ENCODE data around the gene TMEM170B. TPM values are rescaled to one million over a fixed set of nuclear protein-coding genes. Genes with fewer than 3 reads are reported as not detected.

The TMEM170B gene, protein sequence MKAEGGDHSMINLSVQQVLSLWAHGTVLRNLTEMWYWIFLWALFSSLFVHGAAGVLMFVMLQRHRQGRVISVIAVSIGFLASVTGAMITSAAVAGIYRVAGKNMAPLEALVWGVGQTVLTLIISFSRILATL
- 10 to 100 TPM in 1 of 3 donors, 1 to 10 TPM in 2; 9.1 to 11.5 (median 9.8) TPM for polyA plus RNA-seq (ENCODE audit: insufficient read length in 3 of 3)
- long read RNA-seq, donor 1, full-length matches to known transcripts, result 3 of 3 reads
- long read RNA-seq, donor 1, partial matches to known transcripts, result 0 of 3 reads
- long read RNA-seq, donor 1, other reads (novel, unspliced or antisense), result 0 of 3 reads
- long read RNA-seq, donor 2, full-length matches to known transcripts, result 1 of 1 reads
- long read RNA-seq, donor 2, partial matches to known transcripts, result 0 of 1 reads
- long read RNA-seq, donor 2, other reads (novel, unspliced or antisense), result 0 of 1 reads
- long read RNA-seq, donor 3, full-length matches to known transcripts, result 6 of 6 reads
- long read RNA-seq, donor 3, partial matches to known transcripts, result 0 of 6 reads
- long read RNA-seq, donor 3, other reads (novel, unspliced or antisense), result 0 of 6 reads
- long read RNA-seq, donor 4, full-length matches to known transcripts, result 3 of 3 reads
- long read RNA-seq, donor 4, partial matches to known transcripts, result 0 of 3 reads
- long read RNA-seq, donor 4, other reads (novel, unspliced or antisense), result 0 of 3 reads
- long read RNA-seq, donor 5, result 0 reads
- long read RNA-seq, donor 6, full-length matches to known transcripts, result 2 of 2 reads
- long read RNA-seq, donor 6, partial matches to known transcripts, result 0 of 2 reads
- long read RNA-seq, donor 6, other reads (novel, unspliced or antisense), result 0 of 2 reads
- long read RNA-seq, donor 7, full-length matches to known transcripts, result 3 of 3 reads
- long read RNA-seq, donor 7, partial matches to known transcripts, result 0 of 3 reads
- long read RNA-seq, donor 7, other reads (novel, unspliced or antisense), result 0 of 3 reads
- long read RNA-seq, donor 8, result 0 reads
- long read RNA-seq, donor 9, full-length matches to known transcripts, result 1 of 1 reads
- long read RNA-seq, donor 9, partial matches to known transcripts, result 0 of 1 reads
- long read RNA-seq, donor 9, other reads (novel, unspliced or antisense), result 0 of 1 reads
- long read RNA-seq, donor 10, full-length matches to known transcripts, result 3 of 3 reads
- long read RNA-seq, donor 10, partial matches to known transcripts, result 0 of 3 reads
- long read RNA-seq, donor 10, other reads (novel, unspliced or antisense), result 0 of 3 reads
- long read RNA-seq, donor 11, full-length matches to known transcripts, result 1 of 1 reads
- long read RNA-seq, donor 11, partial matches to known transcripts, result 0 of 1 reads
- long read RNA-seq, donor 11, other reads (novel, unspliced or antisense), result 0 of 1 reads
- long read RNA-seq, donor 12, full-length matches to known transcripts, result 2 of 2 reads
- long read RNA-seq, donor 12, partial matches to known transcripts, result 0 of 2 reads
- long read RNA-seq, donor 12, other reads (novel, unspliced or antisense), result 0 of 2 reads
- long read RNA-seq, donor 13, result 0 reads
- long read RNA-seq, donor 14, full-length matches to known transcripts, result 4 of 4 reads
- long read RNA-seq, donor 14, partial matches to known transcripts, result 0 of 4 reads
- long read RNA-seq, donor 14, other reads (novel, unspliced or antisense), result 0 of 4 reads
- long read RNA-seq, donor 15, result 0 reads
- long read RNA-seq, donor 16, full-length matches to known transcripts, result 7 of 7 reads
- long read RNA-seq, donor 16, partial matches to known transcripts, result 0 of 7 reads
- long read RNA-seq, donor 16, other reads (novel, unspliced or antisense), result 0 of 7 reads

DNA sequence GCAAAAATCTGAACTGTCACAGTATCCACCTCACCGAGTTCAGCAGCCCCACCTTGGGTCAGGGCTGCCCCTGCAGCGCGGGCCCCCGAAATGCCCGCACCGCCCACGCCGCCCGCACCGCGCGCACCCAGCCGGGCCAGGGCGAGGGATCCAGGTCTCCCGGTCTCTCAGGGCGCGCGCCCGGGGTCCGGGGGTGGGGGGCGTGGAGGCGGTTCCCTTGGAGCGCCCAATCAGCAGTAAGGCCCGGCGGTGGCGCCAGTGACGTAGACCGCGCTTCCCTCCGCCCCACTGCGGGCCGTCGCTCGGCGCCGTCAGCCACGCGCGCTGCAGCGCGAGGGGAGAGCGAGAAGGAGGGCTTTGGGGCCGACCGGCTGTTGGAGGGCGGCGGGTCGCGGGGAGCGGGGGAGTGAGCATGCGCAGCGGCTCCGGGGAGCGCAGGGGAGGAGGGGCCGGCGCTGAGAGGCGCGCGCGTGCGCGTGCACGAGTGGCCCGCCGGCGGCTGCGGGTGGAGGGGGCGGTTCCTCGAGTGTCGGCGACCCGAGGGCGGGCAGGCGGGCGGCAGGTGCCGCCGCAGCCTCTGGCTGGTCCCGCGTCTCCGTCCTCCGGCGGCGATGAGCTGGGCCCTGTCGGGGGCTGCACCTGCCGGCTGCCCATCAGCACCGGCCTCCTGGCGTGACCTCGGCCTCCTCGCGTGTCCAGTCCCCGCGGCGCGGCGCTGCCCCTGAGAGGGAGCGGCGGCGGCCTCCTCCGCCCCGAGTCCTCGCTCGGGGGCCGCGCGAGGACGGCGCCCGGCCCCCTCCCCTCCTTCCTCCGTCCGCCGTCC lies at the start of gene TMEM170B:
Gene TMEM170B (plus strand): TSS at position 521 of the 823 bp plus-strand sequence. CDS start 529 bp downstream, outside the sequence.
- DNase-seq (ENCODE audit: extremely low read depth in 1 of 11, low read depth in 9 of 11, low spot score in 4 of 11), result peak; percentile 69 to 93 (median 86)

DNA sequence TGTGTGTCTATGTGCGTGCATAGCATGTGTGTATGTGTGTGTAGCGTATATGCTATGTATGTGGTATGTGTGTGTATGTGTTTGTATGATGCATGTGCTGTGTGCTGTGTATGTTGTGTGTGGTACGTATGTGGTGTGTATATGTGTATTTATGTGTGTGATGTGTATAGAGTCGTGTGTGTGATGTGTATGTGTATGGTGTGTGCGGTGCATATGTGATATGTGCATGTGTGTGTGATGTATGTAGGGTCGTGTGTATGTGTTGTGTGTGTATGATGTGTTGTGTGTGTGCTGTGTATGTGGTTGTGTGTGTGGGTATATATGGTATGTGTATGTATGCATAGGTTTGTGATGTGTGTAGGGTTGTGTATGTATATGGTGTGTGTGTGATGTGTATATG lies 46.6 kb upstream of the TMEM170B start:
- DNase-seq (ENCODE audit: extremely low read depth in 1 of 11, low read depth in 9 of 11, low spot score in 4 of 11), result no peak

DNA sequence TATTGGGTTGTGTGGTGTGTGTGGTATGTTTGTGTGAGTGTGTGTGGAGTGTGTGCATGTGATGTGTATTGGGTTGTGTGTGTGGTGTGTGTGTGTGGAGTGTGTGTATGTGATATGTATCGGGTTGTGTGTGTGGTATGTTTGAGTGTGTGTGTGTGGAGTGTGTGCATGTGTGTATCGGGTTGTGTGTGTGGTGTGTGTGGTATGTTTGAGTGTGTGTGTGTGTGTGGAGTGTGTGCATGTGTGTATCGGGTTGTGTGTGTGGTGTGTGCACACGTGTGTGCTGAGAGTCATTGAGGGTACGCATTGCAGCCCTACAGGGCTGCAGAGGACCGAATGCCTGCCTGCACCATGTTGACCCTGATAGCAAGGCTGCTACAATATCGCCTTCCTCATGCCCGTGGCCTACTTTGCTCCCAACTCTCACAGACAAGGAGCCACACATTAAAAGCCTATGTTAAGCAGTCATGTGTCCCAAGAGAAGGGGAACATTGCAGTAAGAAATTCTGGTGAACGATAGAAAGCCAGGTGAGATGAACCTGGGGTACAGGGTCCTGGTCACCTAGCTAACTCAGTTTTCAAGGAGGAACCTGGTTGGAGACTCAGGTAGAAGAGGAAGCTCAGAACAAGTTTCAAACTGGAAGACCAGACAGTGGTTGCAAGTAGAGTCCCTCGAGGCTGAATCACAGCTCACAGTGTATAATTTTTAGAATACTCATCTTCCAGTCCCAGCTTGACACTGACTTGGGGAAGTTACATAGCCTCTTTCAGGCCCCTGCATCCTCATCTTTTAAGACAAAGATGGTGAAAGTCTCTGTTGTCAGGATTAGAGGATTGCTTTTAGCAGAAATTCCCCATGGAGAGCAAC lies 45.7 kb upstream of the TMEM170B start:
- DNase-seq (ENCODE audit: extremely low read depth in 1 of 11, low read depth in 9 of 11, low spot score in 4 of 11), result no peak

DNA sequence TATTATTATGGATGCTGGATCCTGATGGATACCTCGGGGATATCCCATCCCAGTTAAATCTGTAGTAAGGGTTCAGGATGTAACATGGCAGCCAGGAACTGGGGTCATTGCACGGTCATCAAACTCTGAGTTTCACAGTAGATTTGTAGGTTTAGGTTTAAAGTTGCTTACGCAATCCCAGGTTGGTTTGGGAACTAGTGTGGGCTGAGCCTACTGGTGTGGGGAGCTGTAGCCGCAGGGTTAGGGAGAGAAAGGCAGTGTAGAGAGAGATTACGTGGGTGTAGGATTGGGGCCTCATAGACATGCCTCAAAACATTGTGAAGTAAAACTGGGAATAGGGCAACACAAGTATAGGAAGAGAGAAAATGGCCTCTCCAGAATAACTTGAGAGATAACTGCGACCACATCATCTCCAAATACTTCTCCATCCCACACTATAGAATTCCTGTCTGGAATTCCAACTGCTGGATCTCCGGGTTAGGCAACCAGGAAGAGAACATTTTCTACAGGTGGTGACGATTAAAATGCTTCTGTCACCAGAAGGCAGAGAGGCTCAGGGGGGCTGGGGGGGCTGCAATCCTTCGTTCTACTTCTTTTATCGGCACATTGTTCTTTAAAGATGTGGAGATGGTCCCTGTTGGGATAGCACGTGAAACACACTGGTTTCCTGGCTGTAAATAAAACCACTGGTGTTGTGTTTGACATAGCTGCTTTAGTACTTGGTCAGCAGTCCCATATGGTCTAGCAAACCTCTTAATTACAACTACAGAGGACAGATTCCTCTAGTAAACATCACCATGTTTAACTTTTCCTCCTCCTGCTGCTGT lies 44.9 kb upstream of the TMEM170B start:
- DNase-seq (ENCODE audit: extremely low read depth in 1 of 11, low read depth in 9 of 11, low spot score in 4 of 11), result no peak

DNA sequence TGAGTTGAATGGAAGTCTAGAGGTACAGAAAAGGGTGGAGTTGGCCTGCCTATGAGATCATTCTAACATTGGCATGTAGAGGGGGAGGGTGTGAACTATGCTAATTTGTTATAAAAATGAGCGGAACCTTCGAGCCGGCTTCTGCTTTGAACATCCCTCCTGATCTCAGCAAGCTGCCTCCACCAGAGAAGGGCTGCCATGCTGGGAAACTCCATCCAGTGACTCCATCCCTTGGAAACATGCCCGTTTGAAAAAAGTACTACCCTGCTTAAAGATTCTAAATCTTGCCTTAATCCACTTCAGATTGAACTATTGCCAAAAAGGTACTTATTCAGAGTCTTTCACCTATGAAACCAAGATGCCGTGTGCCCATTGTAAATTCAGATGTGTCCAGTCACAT lies 43.6 kb upstream of the TMEM170B start:
- DNase-seq (ENCODE audit: extremely low read depth in 1 of 11, low read depth in 9 of 11, low spot score in 4 of 11), result no peak

DNA sequence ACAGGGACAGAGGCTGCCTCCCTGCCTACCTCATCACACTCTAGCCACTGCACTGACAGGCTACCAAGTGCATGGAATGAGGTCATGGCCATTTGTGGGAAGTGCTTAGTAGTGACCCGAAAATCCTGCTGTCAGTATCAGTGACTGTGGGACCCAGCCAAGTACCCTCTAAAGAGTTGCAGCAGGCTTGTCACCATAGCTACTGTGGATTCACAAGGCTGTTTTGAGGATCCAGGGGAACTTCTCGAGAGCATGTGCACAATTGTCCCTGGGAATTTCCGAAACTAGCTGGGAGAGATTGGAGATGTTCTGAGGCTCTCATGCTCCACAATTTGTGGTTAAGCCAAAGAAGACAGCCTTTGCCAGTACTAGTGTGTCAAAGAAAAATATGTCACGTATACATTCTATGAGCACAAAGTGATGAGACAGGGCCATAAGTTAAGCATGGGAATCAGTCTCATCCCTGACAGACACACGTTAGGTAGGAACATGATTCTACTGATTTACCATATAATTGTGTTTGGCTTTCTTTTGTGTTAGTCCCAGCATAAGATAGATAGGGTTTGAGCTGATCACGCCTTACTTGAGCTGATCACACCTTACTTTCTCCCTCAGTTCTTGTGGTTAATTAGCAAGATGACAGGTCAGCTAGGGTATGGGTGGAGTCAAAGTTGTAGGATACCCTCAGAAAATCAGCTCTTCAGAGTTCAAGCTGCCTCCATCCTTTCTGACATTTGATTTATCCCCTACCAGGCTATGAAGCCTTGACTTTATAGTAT lies 42.6 kb upstream of the TMEM170B start:
- no peak for DNase-seq (ENCODE audit: extremely low read depth in 1 of 11, low read depth in 9 of 11, low spot score in 4 of 11)

DNA sequence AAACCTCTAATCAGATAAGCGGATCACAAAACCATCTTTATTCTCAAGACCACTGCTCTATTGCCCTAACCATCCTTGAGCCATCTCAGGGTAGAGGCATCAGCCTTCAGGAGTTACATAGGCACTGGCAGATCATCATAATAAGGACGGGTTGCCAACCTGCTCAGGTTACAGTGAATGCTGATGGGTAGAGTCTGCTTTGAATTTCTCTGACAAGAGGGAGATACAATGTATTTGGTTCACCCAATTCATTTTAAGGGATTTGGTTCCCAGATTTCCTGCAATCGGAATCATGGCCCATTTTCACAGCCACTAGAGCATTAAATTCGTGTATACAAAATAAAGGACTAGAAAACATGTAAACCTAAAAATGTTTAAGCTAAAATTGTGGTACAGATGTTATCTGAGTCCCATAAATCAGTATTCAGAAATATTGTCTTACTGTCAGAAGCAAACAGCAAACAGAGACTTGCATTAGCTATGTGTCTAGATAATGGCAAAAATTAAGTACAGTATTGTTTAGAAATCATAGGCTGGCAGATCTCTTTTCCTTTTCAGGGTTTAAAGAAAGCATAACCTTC lies 41.9 kb upstream of the TMEM170B start:
- no peak for DNase-seq (ENCODE audit: extremely low read depth in 1 of 11, low read depth in 9 of 11, low spot score in 4 of 11)

DNA sequence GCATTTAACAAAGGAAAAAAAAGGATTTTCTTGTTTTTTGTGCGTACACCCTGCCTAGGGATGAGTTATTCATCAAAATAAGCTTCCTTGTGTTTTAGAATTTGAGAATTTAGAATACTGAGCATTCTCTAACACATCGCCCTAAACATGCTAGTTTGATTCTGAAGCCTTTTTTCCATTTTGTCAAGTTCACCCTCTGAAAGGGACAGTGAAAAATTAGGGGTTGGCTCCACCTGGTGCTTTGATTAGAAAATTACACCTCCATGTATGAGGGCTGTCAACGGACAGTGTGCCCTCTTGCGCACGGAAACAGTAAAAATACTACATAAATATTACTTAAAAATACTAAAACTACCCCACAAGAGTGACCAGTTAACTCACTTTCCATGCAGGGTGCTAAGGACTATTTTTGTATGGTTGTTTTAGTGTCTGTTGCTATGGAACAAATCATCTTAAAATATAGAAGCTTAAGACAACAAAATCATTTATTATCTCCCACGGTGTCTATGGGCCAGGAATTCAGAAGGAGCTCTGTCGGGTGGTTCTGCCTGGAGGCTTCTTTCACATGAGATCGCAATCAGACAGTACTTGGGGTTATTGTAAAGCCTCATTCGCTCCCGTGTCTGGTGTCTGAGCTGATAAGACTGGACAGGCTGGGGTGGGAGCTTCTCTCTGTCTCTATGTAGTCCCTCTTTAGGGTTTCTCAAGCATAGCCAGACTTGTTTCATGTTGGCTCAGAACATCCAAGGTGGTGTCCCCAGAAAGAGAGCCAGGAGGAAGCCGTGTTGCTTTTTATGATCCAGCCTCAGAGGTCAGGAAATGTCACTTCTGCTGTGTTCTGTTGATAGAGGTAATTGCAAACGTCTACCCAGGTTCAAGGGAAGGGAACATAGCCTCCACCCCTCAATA lies 41.1 kb upstream of the TMEM170B start:
- DNase-seq (ENCODE audit: extremely low read depth in 1 of 11, low read depth in 9 of 11, low spot score in 4 of 11), result peak; percentile 67 to 87 (median 78)

DNA sequence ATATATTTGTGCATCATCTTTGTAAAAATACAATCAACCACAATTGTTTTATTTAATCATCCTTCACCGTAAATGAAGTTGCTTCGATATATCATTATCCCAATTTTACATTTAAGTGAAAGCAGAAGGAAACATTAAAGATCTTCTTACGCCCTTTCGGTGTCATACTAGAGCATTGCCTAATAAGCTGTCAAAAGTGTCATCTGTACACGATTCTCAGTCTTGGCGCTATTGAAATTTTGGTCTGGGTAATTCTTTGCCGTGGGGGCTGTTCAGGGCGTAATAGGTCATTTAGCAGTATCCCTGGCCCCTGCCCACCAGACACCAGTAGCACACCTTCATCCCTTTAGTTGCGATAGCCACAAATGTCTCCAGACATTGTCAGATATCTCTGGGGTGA lies 40.4 kb upstream of the TMEM170B start:
- DNase-seq (ENCODE audit: extremely low read depth in 1 of 11, low read depth in 9 of 11, low spot score in 4 of 11), result no peak

DNA sequence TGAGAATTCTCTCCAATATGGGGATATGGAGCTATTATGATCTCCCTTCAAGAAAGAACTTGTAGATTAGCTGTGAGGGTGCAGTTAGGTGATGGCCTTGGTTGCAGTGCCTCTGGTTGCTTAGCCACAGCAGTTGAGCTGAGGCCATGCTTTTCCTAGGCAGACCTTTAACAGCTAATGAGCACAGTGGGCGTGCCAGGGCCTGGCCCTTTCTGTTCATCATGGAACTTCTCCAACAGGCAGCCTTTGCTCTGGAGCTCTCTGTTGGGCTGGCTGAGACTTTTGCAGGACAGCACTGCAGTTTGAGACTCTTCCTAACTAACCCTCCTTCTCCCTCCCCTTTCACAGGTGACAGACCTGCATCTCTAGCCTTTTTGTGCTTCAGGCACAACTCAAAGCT lies 39.7 kb upstream of the TMEM170B start:
- DNase-seq (ENCODE audit: extremely low read depth in 1 of 11, low read depth in 9 of 11, low spot score in 4 of 11), result no peak

DNA sequence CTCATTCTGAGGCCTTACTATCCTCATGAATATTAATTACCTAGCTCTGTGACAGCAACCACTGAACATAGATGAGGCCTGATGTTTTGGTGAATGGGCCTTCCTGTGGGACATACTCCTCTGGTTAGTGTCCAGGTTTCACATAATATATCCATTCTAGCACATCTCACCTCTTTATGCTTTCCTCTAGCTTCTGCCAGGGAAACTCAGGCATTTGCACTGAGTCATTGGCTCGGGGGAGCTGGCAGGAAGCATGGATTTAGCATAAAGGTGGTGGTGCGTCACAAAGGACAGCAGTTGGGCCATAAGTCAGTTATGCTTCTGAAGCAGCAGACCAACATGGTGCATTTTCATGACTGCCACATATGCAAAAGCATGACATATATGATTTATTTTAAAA lies 37.5 kb upstream of the TMEM170B start:
- no peak for DNase-seq (ENCODE audit: extremely low read depth in 1 of 11, low read depth in 9 of 11, low spot score in 4 of 11)

DNA sequence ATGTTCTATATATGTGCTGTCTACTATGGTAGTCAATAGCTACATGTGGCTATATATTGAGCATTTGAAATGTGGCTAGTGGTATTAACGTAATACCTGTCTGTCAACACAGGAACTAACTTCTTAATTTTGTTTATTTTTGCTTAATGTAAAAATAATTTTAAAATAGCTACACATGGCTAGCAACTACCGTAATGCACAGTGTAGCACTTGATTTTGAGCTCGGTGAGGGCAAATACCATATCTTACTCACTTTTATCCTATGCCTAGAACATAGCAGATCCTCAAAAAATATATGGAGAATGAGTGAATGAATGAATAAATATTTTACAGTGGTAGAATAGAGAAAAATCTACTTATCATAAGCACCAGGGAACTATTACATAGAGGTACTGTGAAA lies 28.1 kb upstream of the TMEM170B start:
- no peak for DNase-seq (ENCODE audit: extremely low read depth in 1 of 11, low read depth in 9 of 11, low spot score in 4 of 11)

DNA sequence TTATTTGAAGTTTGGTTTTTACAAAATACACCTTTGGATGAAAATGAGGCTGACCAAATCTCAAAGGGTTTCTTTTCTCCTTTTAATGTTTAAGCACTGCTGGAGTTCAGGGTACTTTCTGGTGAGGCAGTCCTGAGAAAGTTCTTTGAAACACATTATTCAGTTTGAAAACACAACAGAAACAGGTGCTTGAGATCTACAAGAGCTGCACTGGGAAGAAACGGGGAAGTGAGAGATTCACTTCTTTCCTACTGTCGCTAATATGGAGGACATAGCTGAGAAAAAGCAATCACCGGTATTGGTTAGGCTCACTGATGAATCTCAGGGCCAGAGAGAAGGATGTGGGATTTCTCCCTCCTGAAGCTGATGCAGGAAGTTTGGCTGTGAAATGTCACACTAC lies 22.9 kb upstream of the TMEM170B start:
- no peak for DNase-seq (ENCODE audit: extremely low read depth in 1 of 11, low read depth in 9 of 11, low spot score in 4 of 11)

DNA sequence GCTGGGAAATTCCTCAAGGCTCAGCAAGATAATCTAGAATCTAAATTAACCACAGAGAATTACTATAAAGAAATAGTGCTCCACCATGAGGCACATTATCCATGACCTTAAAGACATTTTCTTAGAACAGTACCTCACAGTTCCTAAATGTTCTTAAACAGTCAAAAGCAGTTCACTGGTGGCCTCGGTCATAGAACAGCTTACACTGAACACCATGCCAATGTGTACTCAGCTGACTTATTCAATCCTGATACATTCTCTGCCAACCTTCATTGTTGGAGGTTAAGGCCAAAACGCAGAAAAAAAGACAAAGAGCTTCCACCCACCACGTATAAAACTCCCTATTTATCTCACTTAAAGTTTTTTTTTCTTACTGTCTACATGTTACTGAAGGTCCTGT lies 21.8 kb upstream of the TMEM170B start:
- no peak for DNase-seq (ENCODE audit: extremely low read depth in 1 of 11, low read depth in 9 of 11, low spot score in 4 of 11)
